ENCODE data around the gene SIRT6.
"Not testable (repeated sequence)": the region's sequence is repeated elsewhere in the genome, so short reads cannot be mapped to it uniquely, and the experiment has no call there.

DNA sequence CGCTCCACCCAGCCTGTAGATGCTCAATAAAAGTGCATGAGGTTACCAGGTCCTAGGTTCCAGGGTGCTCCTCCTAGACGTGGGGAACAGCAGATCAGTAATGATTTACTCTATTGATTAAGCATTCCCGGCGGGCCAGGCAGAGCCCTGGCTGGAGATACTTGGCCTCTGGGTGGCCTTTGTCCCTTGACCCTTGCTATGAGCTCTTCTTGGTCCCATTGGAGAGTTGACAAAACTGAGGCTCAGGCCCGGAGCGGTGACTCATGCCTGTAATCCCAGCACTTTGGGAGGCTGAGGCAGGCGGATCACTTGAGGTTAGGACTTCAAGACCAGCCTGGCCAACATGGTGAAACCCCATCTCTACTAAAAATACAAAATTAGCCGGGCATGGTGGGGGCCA lies 24.4 kb downstream of the SIRT6 start:
- not testable (repeated sequence) for TF ChIP-seq FOXM1 (IDR thresholded peaks at IDR 0.05; ENCODE audit: borderline replicate concordance); LEF1 (IDR thresholded peaks at IDR 0.05; ENCODE audit: borderline replicate concordance); HDGF (IDR thresholded peaks at IDR 0.05; ENCODE audit: borderline replicate concordance); L3MBTL2 (conservative IDR thresholded peaks at IDR 0.05); SP1 (IDR thresholded peaks at IDR 0.05); SUZ12 (IDR thresholded peaks at IDR 0.05)
- TF ChIP-seq, protein P1, sequence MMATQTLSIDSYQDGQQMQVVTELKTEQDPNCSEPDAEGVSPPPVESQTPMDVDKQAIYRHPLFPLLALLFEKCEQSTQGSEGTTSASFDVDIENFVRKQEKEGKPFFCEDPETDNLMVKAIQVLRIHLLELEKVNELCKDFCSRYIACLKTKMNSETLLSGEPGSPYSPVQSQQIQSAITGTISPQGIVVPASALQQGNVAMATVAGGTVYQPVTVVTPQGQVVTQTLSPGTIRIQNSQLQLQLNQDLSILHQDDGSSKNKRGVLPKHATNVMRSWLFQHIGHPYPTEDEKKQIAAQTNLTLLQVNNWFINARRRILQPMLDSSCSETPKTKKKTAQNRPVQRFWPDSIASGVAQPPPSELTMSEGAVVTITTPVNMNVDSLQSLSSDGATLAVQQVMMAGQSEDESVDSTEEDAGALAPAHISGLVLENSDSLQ (IDR thresholded peaks at IDR 0.05) = not testable (repeated sequence)

Data from HEK293T (cell line).